Keratinocyte (primary cell): ENCODE data around the gene SORT1.

Experiments used
- EZH2 ChIP-seq: IDR thresholded peaks from one replicate; pipeline ENCODE4 v1.6.1; 2012; ENCODE audit warnings: inconsistent platforms, mild to moderate bottlenecking, low read length, moderate library complexity
- TF ChIP-seq, protein P1 (sequence below), 3 experiments: IDR thresholded peaks in 1 of 3; conservative IDR thresholded peaks in 1 of 3; optimal IDR thresholded peaks in 1 of 3; 2 replicates in 2 of 3; 3 replicates in 1 of 3; pipeline versions ENCODE3 to v1.5.1; 2011; ENCODE audit warnings: low read length in 3 of 3, mild to moderate bottlenecking in 3 of 3, moderate library complexity in 2 of 3, control low read depth in 1 of 3, inconsistent platforms in 1 of 3; ENCODE audit not compliant: insufficient read depth in 2 of 3; ENCODE audit errors: extremely low read depth in 1 of 3

DNA sequence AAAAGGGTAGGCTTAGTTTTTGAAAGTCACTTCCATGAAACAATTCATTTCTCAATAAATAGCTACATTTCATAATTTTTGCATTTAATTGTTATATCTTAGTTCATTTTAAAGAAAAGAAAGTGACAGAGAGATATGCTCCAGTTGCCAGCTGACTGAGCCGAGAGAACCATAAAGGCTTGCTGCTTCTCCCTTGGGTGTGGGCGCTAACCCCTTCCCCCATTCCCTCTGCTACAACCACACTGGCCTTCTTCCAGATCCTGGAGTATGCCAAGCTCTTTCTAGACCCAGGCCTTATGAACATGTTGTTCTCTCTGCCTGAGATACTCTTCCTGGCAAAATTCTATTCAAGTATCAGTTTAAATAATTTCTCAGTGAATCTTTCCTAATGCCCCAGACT is 12.3 kb downstream of the SORT1 start:
- no peak for TF ChIP-seq EZH2
- TF ChIP-seq, protein P1, sequence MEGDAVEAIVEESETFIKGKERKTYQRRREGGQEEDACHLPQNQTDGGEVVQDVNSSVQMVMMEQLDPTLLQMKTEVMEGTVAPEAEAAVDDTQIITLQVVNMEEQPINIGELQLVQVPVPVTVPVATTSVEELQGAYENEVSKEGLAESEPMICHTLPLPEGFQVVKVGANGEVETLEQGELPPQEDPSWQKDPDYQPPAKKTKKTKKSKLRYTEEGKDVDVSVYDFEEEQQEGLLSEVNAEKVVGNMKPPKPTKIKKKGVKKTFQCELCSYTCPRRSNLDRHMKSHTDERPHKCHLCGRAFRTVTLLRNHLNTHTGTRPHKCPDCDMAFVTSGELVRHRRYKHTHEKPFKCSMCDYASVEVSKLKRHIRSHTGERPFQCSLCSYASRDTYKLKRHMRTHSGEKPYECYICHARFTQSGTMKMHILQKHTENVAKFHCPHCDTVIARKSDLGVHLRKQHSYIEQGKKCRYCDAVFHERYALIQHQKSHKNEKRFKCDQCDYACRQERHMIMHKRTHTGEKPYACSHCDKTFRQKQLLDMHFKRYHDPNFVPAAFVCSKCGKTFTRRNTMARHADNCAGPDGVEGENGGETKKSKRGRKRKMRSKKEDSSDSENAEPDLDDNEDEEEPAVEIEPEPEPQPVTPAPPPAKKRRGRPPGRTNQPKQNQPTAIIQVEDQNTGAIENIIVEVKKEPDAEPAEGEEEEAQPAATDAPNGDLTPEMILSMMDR (optimal IDR thresholded peaks at IDR 0.05 in 1 of 3, IDR thresholded peaks at IDR 0.05 in 1 of 3, conservative IDR thresholded peaks at IDR 0.05 in 1 of 3; ENCODE audit: extremely low read depth in 1 of 3, insufficient read depth in 2 of 3, low read length in 3 of 3): no peak
